GM12873 (cell line): ENCODE data around the gene FCHSD2.

ENCODE experiments used
- CTCF ChIP-seq: IDR thresholded peaks from 2 replicates; pipeline ENCODE4 v1.5.1; 2012; ENCODE audit warnings: low read depth, mild to moderate bottlenecking, moderate library complexity, low read length, control low read depth; ENCODE audit not compliant: insufficient read depth; ENCODE audit errors: missing control alignments

FCHSD2 gene

GRCh38 chr11:72983560-72983959, 158.6 kb downstream of the FCHSD2 start:
- no peak for TF ChIP-seq CTCF

GRCh38 chr11:72981971-72982685, 160.0 kb downstream of the FCHSD2 start:
- no peak for TF ChIP-seq CTCF

- TF ChIP-seq CTCF: no peak
Observed at GRCh38 chr11:72981080-72981479, 161.0 kb downstream of the FCHSD2 start.

DNA sequence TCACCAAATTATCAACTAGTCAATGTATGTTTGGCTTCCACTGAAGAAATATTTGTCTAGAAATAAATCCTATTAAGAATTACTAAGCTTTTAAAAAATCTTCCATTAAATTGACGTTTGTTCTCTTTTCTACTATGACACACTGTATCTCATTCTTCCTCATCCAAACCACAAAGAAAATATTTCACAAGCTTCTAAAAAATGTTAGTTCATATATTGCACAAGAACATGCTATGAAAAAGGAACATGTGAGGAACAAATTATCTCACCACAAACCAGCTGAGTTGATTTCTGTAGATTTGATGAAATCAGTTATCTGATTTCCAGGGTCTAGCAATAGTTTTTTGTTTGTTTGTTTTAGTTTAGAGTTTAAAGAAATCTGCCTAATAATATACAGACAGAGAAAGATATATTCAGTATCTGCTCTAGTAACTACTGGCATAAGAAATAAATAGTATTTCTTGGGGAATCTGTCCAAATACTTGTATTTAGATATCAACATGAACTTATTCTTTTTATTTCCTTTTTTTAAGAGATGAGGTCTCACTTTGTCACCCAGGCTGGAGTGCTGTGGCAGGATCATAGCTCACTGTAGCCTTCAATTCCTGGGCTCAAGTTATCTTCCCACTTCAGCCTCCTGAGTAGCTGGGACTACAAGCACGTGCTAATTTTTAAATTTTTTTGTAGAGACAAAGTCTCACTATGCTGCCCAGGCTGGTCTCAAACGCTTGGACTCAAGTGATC, 166.2 kb downstream of the FCHSD2 start:
- no peak for TF ChIP-seq CTCF

DNA sequence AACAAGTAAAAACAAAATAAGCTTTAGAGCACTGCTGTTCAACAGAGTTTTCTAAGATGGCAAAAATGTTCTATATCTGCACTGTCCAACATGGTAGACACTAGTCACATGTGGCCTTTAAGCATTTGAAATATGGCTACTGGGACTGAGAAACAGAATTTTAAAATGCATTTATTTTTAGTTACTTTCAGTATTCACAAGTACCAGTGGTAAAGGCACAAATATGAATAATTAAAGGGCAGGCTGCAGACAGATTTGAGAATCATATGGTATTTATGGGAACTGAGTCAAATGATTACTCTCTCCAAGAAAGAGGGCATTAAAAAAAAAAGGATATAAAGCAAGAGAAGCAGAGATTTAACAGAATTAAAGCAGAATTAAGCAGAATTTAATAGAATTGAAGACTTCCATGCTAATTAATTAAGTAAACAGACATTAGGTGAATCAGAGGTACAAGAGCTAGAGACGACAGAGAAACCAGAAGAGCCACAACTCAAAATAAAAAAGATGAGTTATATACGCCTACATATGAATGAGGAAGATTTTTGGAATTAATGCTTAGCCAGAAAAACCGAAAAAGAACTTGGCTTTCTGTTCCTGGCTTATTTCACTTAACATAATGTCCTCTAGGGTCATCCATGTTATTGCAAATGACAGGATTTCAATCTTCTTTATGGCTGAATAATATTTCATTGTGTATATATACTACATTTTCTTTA, 167.5 kb downstream of the FCHSD2 start:
- no peak for TF ChIP-seq CTCF

GRCh38 chr11:72972496-72973128, 169.5 kb downstream of the FCHSD2 start:
- TF ChIP-seq CTCF: no peak
